Lung (tissue), 12 donors: Measurements from ENCODE around the gene NUDT16L1. TPM values are rescaled to one million over a fixed set of nuclear protein-coding genes. Genes with fewer than 3 reads are reported as not detected.

Experiments
- ATAC-seq: fragments of 200-7000 bp; cut with Tn5 transposase; one replicate; pipeline ENCODE4 v1.9.1; 2020; ENCODE audit warnings: moderate number of reproducible peaks; ENCODE audit not compliant: insufficient read depth, low FRiP score
- DNase-seq, 3 donors: peaks; one replicate each; pipeline ENCODE4 v3.0.0-alpha.2; 2013 to 2017
- H3K27ac ChIP-seq, 2 donors: one replicate each; pipeline ENCODE4 v1.5.1; 2013; ENCODE audit warnings: mild to moderate bottlenecking in 2 of 2, moderate library complexity in 2 of 2, control low read depth in 1 of 2, inconsistent platforms in 1 of 2, low read depth in 1 of 2, low read length in 1 of 2
- H3K27me3 ChIP-seq, 3 donors: one replicate each; pipeline ENCODE4 v1.5.1; 2013; ENCODE audit warnings: low read length in 2 of 3; ENCODE audit not compliant: control insufficient read depth in 3 of 3, insufficient read depth in 3 of 3
- H3K36me3 ChIP-seq, 4 donors: one replicate each; pipeline ENCODE4 v1.5.1; 2013; ENCODE audit warnings: low read length in 4 of 4, mild to moderate bottlenecking in 1 of 4, moderate library complexity in 1 of 4; ENCODE audit not compliant: control insufficient read depth in 4 of 4, insufficient read depth in 4 of 4
- H3K4me1 ChIP-seq, 5 donors: one replicate each; pipeline ENCODE4 v1.5.1; 2013; ENCODE audit warnings: low read length in 5 of 5, mild to moderate bottlenecking in 2 of 5, moderate library complexity in 1 of 5; ENCODE audit not compliant: control insufficient read depth in 5 of 5, insufficient read depth in 5 of 5
- H3K4me3 ChIP-seq: one replicate; pipeline ENCODE4 v1.5.1; 2013; ENCODE audit warnings: mild to moderate bottlenecking, control low read depth, moderate library complexity
- H3K9ac ChIP-seq, 2 donors: one replicate each; pipeline ENCODE4 v1.5.1; 2013; ENCODE audit warnings: low read length in 2 of 2, control low read depth in 1 of 2; ENCODE audit not compliant: insufficient read depth in 1 of 2
- H3K9me3 ChIP-seq, 4 donors: one replicate each; pipeline ENCODE4 v1.5.1; 2013; ENCODE audit warnings: low read length in 3 of 4, mild to moderate bottlenecking in 1 of 4, moderate library complexity in 1 of 4; ENCODE audit not compliant: control insufficient read depth in 4 of 4, insufficient read depth in 3 of 4
- WGBS, 2 donors: extraction: QIAGEN DNeasy Blood & Tissue Kit; methylation state at CpG; one replicate each; pipeline ENCODE4 v1.1.7; 2013; 5-methylcytosine and 5-hydroxymethylcytosine counted together
- polyA plus RNA-seq, 2 donors: library from polyadenylated mRNA; stranded (reverse); fragments of 200-250 nt; gene quantifications; one replicate each; pipeline ENCODE4 v1.2.1, GENCODE V29; 2013
- total RNA-seq, 2 donors: library from RNA; depleted of rRNA in 1 of 2; stranded (reverse); fragments of >200 nt in 1 of 2; gene quantifications; one replicate each; pipeline ENCODE4 v1.2.1, GENCODE V29; 2014 to 2021
- TF ChIP-seq, protein P1 (sequence below): IDR thresholded peaks from 2 replicates; pipeline ENCODE4 v1.5.1; 2012; ENCODE audit warnings: mild to moderate bottlenecking; ENCODE audit errors: control extremely low read depth, extremely low read depth
- donor health status: control.
- donor health status: control.
- donor health status: Bipolar disorder and iron deficiency.
- donor health status: healthy.
- donor health status: DM: yes; HTN: yes; CAD: no.

The NUDT16L1 gene
- total and polyA plus RNA-seq, 4 donors = 27.8 to 41.3 (median 32.3) TPM

DNA sequence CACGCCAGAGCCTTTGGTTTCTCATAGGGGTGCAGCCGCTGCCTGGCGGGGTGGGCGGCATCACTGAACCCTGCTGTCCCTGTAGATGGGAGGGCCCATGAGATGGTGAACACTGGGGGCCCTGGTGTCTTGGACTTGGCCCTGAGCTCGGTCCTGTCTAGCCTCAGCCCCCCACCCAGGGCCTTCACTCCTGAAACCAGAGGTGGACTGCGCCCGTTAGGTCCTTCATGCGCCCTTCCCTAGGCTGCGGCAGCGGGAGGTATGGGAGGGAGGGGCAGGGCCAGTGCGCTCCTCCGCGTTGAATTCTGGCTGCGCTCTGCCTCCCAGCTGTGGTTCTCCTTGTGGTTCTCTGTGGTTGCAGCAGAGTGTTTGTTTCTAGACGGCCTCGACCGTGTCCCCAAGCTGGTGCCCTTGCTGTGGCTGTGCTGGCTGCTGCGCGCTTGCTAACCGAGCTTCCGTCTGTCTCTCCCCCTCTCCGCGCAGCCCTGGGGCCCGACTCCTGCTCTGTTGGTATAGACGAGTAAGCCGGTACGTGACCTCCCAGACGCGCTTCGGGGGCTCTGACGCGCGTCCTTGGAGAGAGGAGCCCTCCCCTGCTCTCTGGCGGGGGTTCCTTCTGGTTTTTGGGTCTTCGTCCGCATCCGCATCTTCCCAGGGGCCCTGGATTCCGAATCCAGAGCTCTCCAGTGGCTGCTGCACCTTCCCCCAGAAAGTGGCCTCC lies 7.4 kb upstream of the NUDT16L1 start:
- Histone ChIP-seq H3K9me3 (no peaks in the 10 kb centered on the region), H3K27me3 (no peaks in the 10 kb centered on the region), H3K9ac (no peak overlapping the region), H3K4me3 (no peak overlapping the region), H3K27ac (no peak overlapping the region), H3K36me3 (peaks cover 0 to 85% (median 12%) of the 10 kb centered on the region in 4 donors), H3K4me1 (peaks cover 0 to 2% (median 0%) of the 10 kb centered on the region in 5 donors)
- no peak for DNase-seq
- 92 to 93% methylated on average over 38 of the region's 38 CpGs for WGBS, 2 donors
- TF ChIP-seq, protein P1, sequence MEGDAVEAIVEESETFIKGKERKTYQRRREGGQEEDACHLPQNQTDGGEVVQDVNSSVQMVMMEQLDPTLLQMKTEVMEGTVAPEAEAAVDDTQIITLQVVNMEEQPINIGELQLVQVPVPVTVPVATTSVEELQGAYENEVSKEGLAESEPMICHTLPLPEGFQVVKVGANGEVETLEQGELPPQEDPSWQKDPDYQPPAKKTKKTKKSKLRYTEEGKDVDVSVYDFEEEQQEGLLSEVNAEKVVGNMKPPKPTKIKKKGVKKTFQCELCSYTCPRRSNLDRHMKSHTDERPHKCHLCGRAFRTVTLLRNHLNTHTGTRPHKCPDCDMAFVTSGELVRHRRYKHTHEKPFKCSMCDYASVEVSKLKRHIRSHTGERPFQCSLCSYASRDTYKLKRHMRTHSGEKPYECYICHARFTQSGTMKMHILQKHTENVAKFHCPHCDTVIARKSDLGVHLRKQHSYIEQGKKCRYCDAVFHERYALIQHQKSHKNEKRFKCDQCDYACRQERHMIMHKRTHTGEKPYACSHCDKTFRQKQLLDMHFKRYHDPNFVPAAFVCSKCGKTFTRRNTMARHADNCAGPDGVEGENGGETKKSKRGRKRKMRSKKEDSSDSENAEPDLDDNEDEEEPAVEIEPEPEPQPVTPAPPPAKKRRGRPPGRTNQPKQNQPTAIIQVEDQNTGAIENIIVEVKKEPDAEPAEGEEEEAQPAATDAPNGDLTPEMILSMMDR = no peak
- no peak for ATAC-seq

DNA sequence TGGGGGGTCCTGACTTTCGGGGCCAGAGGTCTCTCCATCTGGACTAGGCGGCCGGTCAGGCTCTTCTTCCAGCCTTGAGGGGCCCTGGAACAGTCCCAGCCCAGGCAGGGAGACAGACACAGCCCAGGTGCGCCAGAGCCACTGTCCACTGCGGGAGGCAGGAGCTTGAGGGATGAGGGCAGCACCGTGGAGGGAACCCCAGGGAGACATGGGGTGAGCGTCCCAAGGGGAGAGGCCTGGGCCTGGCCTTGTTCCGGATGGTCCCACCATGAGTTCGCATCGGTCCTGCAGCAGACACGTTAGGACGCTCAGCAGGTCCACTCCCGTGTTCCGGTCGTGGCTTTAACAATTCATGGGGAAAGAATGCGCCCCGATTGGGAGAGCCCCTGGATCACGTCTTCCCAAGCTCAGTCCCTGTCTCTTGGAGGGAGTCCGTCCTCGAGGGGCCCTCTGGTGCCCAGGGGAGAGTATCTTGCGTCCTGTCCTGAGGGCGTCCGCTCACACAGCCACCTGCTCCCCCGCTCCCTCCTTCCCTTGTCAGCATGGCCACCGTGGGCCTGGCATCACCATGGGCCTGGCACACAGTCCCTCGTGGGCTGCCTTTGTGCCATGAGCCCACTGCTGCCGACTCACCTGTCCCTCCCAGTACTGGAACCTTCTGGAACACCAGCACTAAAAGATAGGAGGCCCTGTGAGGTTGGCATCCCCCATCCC lies 6.7 kb upstream of the NUDT16L1 start:
- DNase-seq = no peak
- H3K4me1 ChIP-seq = peaks cover 0 to 2% (median 0%) of the 10 kb centered on the region in 5 donors
- no peak overlapping the region for H3K27ac ChIP-seq
- 95% methylated on average over 25 to 27 of the region's 27 CpGs for WGBS, 2 donors
- TF ChIP-seq, protein P1 = no peak
- no peaks in the 10 kb centered on the region for H3K9me3 ChIP-seq
- H3K36me3 ChIP-seq = peaks cover 0 to 80% (median 11%) of the 10 kb centered on the region in 4 donors
- no peak overlapping the region for H3K9ac ChIP-seq
- H3K27me3 ChIP-seq = no peaks in the 10 kb centered on the region
- no peak overlapping the region for H3K4me3 ChIP-seq
- ATAC-seq = no peak

DNA sequence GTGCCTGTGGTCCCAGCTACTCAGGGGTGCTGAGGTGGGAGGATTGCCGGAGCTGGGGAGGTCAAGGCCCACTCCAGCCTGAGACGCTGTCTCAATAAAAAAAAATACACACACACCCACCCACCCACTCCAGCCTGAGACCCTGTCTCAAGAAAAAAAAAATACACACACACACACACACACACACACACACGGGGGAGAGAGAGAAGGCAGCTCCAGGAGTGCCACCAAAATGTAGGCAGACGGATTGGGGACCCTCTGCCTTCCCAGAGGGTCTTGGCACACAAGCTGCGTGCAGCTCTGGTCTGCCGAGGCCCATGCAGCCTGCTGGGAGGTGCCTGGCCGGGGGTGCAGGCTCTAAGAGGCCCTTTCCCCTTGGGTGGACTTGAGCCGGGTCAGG lies 5.9 kb upstream of the NUDT16L1 start:
- ATAC-seq = no peak
- Histone ChIP-seq H3K27ac (no peak overlapping the region), H3K4me3 (no peak overlapping the region), H3K9ac (no peak overlapping the region), H3K9me3 (no peaks in the 10 kb centered on the region), H3K27me3 (no peaks in the 10 kb centered on the region), H3K4me1 (peaks cover 0 to 2% (median 0%) of the 10 kb centered on the region in 5 donors), H3K36me3 (peaks cover 0 to 74% (median 9%) of the 10 kb centered on the region in 4 donors)
- TF ChIP-seq, protein P1 = no peak
- no peak for DNase-seq
- 88 to 93% methylated on average over 8 of the region's 8 CpGs for WGBS, 2 donors
